NCI-H2029 (cell line): ENCODE measurements around the gene RAET1E.
"Not testable (repeated sequence)": the region's sequence is repeated elsewhere in the genome, so short reads cannot be mapped to it uniquely, and the experiment has no call there.

Source experiments
- DNase-seq: peaks from one replicate; lab custom pipeline; 2025; lab: John Stamatoyannopoulos, UW

The RAET1E gene

GRCh38 chr6:149909701-149910470 lies 12.0 kb upstream of the RAET1E start:
- DNase-seq, result no peak

- not testable (repeated sequence) for DNase-seq
Observed at GRCh38 chr6:149908480-149908879, 10.6 kb upstream of the RAET1E start.

GRCh38 chr6:149907317-149907716 lies 9.4 kb upstream of the RAET1E start:
- no peak for DNase-seq

GRCh38 chr6:149906405-149906804 lies 8.5 kb upstream of the RAET1E start:
- DNase-seq, result no peak

GRCh38 chr6:149905911-149906371 lies 8.0 kb upstream of the RAET1E start:
- DNase-seq, result no peak

GRCh38 chr6:149905371-149905910 lies 7.5 kb upstream of the RAET1E start:
- DNase-seq, result no peak

GRCh38 chr6:149904661-149905370 lies 6.9 kb upstream of the RAET1E start:
- DNase-seq, result no peak

GRCh38 chr6:149903938-149904611 lies 6.2 kb upstream of the RAET1E start:
- DNase-seq, result no peak

- DNase-seq, result no peak
Observed at GRCh38 chr6:149901444-149902140, 3.7 kb upstream of the RAET1E start.

- no peak for DNase-seq
Observed at GRCh38 chr6:149900620-149901443, 2.9 kb upstream of the RAET1E start.

- DNase-seq, result no peak
Observed at GRCh38 chr6:149899926-149900619, 2.2 kb upstream of the RAET1E start.

GRCh38 chr6:149899486-149899885 lies 1.6 kb upstream of the RAET1E start:
- no peak for DNase-seq

GRCh38 chr6:149898966-149899365 lies 1.1 kb upstream of the RAET1E start:
- DNase-seq, result no peak

GRCh38 chr6:149897015-149897697 lies 757 bp downstream of the RAET1E start:
- DNase-seq, result no peak

GRCh38 chr6:149896491-149896890 lies 1.4 kb downstream of the RAET1E start:
- no peak for DNase-seq

- peak; percentile 81 for DNase-seq
Observed at GRCh38 chr6:149895833-149896271, 2.1 kb downstream of the RAET1E start.

GRCh38 chr6:149895048-149895590 lies 2.8 kb downstream of the RAET1E start:
- no peak for DNase-seq

- DNase-seq, result not testable (repeated sequence)
Observed at GRCh38 chr6:149891864-149892263, 6.0 kb downstream of the RAET1E start.

GRCh38 chr6:149891259-149891658 lies 6.7 kb downstream of the RAET1E start:
- DNase-seq, result no peak
